Coronary artery (tissue), 2 donors: ENCODE results near the gene CAPN11.

Experiments
- DNase-seq: peaks from one replicate; pipeline ENCODE4 v3.0.0-alpha.2; 2017; ENCODE audit warnings: low spot score
- H3K27ac ChIP-seq, 2 donors: fragments of 200-600 bp; sonication (generic); one replicate each; pipeline ENCODE4 v1.5.1; 2016 to 2019
- H3K4me3 ChIP-seq: fragments of 200-600 bp; sonication (generic); 2 replicates; pipeline ENCODE4 v1.5.1; 2016; ENCODE audit warnings: mild to moderate bottlenecking, moderate library complexity
- CTCF ChIP-seq: fragments of 200-600 bp; sonication (generic); IDR thresholded peaks from one replicate; pipeline ENCODE4 v1.5.1; 2019; ENCODE audit warnings: antibody characterized with exemption

The CAPN11 gene

GRCh38 chr6:44158770-44159228 lies at the start of gene CAPN11:
TSS of gene CAPN11 (plus strand) at chr6:44158820. CDS start at chr6:44158849, 29 bp downstream.
- Histone ChIP-seq H3K27ac (no peak within 1 kb of the TSS), H3K4me3 (no peak within 1 kb of the TSS)
- no peak for DNase-seq
- no peak for TF ChIP-seq CTCF

DNA sequence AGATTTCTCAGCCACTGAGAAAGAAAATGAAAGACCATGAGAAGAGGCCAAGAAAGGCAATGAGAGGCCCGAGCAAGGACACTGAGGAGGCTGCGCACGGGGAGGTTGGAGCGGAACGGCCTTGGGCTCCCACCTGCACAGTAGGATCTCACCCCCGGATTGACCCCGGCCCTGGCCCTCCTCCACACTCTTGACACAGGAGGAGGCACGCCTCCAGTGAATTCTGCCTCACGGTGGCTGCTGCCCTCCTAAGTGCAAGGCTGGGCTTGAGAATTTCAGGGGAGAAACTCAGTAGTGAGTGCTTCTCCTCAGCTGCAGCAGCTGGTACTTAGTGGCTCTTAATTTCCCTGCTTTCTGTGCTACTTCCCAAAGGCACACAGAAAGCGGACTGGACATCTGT lies 49.4 kb upstream of the CAPN11 start:
- Histone ChIP-seq H3K4me3 (no peak overlapping the region), H3K27ac (no peak overlapping the region)
- TF ChIP-seq CTCF, result no peak
- no peak for DNase-seq

DNA sequence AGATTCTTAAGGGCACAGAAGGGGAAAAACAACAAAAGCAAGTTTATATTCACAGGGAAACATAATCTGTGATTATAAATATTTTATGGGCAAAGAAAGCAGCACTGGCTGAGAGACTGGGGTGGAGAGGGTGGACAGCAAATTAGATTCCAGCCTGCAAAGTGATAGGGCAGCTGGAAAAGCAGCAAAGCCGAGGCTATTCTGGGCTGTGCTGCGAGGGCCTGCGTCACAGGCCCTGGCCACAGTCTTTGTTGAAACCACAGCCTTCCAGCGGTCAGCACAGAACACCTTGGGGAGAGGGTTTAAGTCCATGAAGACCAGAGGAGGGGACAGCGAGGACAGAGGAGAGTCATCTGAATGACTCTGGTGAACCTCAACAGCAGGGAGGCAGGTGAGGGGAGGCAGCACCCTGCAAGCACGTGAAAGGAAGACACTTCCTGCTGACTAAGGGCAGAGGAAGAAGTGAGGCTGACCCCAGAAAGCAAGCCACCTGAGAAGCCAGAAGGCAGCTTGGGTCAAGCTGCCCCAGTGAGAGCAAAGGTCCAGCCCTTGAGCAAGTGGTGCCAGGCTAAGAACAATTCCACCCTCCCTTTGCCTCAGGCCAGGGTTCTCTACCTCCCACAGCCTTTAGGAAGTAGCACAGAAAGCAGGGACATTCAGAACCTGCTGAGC lies 48.5 kb upstream of the CAPN11 start:
- DNase-seq, result no peak

DNA sequence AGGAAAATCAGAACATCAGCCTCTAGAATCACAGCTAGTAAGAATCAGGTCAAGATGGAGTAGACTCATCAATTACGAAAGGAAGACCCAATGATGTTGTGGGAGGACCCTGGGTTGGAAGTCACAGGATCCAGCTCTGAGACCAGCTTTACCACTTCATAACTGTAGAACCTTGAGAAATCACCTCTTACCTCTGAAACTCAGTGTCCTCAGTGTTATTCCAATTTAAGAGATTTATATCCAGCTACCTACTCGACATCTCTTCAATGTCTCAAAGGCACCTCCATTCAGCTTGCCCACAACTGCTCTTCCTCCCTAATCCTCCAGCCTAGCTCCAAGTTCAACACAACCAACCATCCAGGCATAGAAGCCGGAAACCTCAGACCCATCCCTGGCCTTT lies 47.7 kb upstream of the CAPN11 start:
- Histone ChIP-seq H3K27ac (no peak overlapping the region), H3K4me3 (no peak overlapping the region)
- no peak for TF ChIP-seq CTCF
- no peak for DNase-seq

More for the DNA sequence above, 48.5 kb upstream of the CAPN11 start:
- no peak for TF ChIP-seq CTCF
- no peak overlapping the region for H3K4me3 ChIP-seq
- H3K27ac ChIP-seq, result peak overlapping the region in 1 of 2 donors; percentile 40

DNA sequence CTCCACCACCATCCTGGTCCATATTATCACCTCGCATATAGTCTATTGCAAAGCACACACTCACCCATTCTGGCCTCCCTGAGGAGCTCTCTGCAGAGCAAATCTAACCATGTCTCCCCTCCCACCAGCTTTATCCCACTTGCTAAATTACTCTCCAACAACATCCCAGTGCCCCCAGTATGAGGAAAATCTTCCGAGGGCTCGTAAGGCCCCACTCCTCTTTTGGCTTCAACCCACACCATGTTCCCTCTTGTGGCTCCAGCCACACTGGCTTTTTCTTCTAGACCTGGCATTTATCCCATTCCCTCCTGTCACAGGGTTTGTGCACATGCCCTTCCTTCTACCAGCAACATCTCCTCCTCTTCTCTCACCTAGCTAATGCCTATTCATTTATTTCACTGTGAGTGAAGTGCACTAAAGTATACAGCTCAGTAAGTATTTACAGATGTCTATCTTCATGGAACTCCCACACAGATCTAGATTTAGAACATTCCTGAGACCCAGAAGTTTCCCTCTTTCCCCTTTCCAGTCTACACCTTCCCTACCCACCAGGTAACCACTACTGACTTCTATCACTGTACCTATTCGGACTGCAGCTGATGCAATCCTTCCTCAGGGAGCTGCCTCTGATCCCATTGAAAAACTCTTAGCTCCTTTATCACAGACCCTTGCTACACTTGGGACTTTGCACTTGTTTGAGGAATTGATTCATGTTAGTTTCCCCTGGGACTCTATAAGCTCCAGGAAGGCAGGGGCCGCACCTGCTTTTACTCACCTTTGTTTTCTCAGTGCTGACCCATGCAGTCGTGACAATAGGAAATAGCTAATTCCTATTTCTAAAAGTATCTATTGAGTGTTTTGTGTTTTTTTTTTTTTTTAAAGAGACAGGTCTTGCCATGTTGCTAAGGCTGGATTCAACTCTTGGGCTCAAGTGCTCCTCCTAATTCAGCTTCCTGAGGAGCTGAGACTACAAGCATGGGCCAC lies 46.9 kb upstream of the CAPN11 start:
- DNase-seq, result no peak
- no peak for TF ChIP-seq CTCF
- Histone ChIP-seq H3K27ac (no peak overlapping the region), H3K4me3 (no peak overlapping the region)

GRCh38 chr6:44113414-44113813 lies 45.2 kb upstream of the CAPN11 start:
- no peak for DNase-seq
- H3K27ac ChIP-seq, result no peak overlapping the region
- TF ChIP-seq CTCF, result no peak
- no peak overlapping the region for H3K4me3 ChIP-seq
